Liver (tissue), 9 donors: ENCODE measurements around the gene KIAA1217. TPM values are rescaled to one million over a fixed set of nuclear protein-coding genes. Genes with fewer than 3 reads are reported as not detected.

Source experiments
- DNase-seq: peaks from one replicate; pipeline ENCODE4 v3.0.0-alpha.2; 2017; ENCODE audit warnings: low spot score
- H3K27ac ChIP-seq, 2 donors: one replicate each; pipeline ENCODE4 v1.7.0; 2013; ENCODE audit warnings: inconsistent platforms in 2 of 2, low read length in 2 of 2, control low read depth in 1 of 2, low read depth in 1 of 2, mild to moderate bottlenecking in 1 of 2
- H3K27me3 ChIP-seq, 4 donors: one replicate each; pipeline versions ENCODE4 v1.6.1 to v1.7.0; 2013; ENCODE audit warnings: low read length in 3 of 4, inconsistent platforms in 1 of 4, mild to moderate bottlenecking in 1 of 4, moderate library complexity in 1 of 4; ENCODE audit not compliant: control insufficient read depth in 4 of 4, insufficient read depth in 4 of 4
- H3K36me3 ChIP-seq, 4 donors: one replicate each; pipeline versions ENCODE4 v1.6.1 to v1.7.0; 2013; ENCODE audit warnings: low read length in 3 of 4, mild to moderate bottlenecking in 3 of 4, low read depth in 1 of 4, moderate library complexity in 1 of 4; ENCODE audit not compliant: control insufficient read depth in 4 of 4, insufficient read depth in 3 of 4
- H3K4me1 ChIP-seq, 4 donors: one replicate each; pipeline versions ENCODE4 v1.6.1 to v1.7.0; 2013; ENCODE audit warnings: low read length in 3 of 4, mild to moderate bottlenecking in 3 of 4, moderate library complexity in 1 of 4; ENCODE audit not compliant: control insufficient read depth in 4 of 4, insufficient read depth in 4 of 4
- H3K4me3 ChIP-seq, 3 donors: one replicate each; pipeline versions ENCODE4 v1.6.1 to v1.7.0; 2013; ENCODE audit warnings: low read length in 3 of 3, control low read depth in 1 of 3, low read depth in 1 of 3, mild to moderate bottlenecking in 1 of 3
- H3K9ac ChIP-seq, 2 donors: one replicate each; pipeline ENCODE4 v1.7.0; 2013; ENCODE audit warnings: low read length in 2 of 2, mild to moderate bottlenecking in 2 of 2, moderate library complexity in 2 of 2, control low read depth in 1 of 2, low read depth in 1 of 2
- H3K9me3 ChIP-seq, 4 donors: one replicate each; pipeline versions ENCODE4 v1.6.1 to v1.7.0; 2013; ENCODE audit warnings: low read length in 3 of 4; ENCODE audit not compliant: control insufficient read depth in 4 of 4
- ATF3 ChIP-seq: IDR thresholded peaks from 2 replicates; pipeline ENCODE4 v1.6.1; 2016; ENCODE audit warnings: antibody characterized with exemption
- CTCF ChIP-seq: fragments of 150-350 bp; IDR thresholded peaks from 2 replicates; pipeline ENCODE4 v1.5.1; 2017; ENCODE audit warnings: improper control_type of control experiment, low read depth, low read length; ENCODE audit not compliant: missing input control
- EGR1 ChIP-seq, 2 donors: IDR thresholded peaks; 2 replicates each; pipeline ENCODE4 v1.6.1; 2016 to 2018; ENCODE audit warnings: antibody characterized with exemption in 2 of 2, low read depth in 2 of 2
- FOXA1 ChIP-seq: IDR thresholded peaks from 2 replicates; pipeline ENCODE4 v1.6.1; 2016; ENCODE audit warnings: antibody characterized with exemption
- GABPA ChIP-seq, 2 donors: IDR thresholded peaks in 1 of 2; conservative IDR thresholded peaks in 1 of 2; 2 replicates each; pipeline ENCODE4 v1.6.1; 2016; ENCODE audit warnings: antibody characterized with exemption in 2 of 2, mild to moderate bottlenecking in 1 of 2, moderate library complexity in 1 of 2
- HNF4A ChIP-seq, 2 donors: conservative IDR thresholded peaks; 2 replicates each; pipeline ENCODE4 v1.6.1; 2016; ENCODE audit warnings: antibody characterized with exemption in 2 of 2, mild to moderate bottlenecking in 2 of 2
- HNF4G ChIP-seq: IDR thresholded peaks from 2 replicates; pipeline ENCODE4 v1.6.1; 2016; ENCODE audit warnings: antibody characterized with exemption
- JUND ChIP-seq, 2 donors: IDR thresholded peaks; 2 replicates each; pipeline ENCODE4 v1.6.1; 2016; ENCODE audit warnings: antibody characterized with exemption in 2 of 2
- NR2F2 ChIP-seq: IDR thresholded peaks from 2 replicates; pipeline ENCODE4 v1.6.1; 2016; ENCODE audit warnings: antibody characterized with exemption
- RXRA ChIP-seq, 2 donors: IDR thresholded peaks; 2 replicates each; pipeline ENCODE4 v1.6.1; 2017 to 2018; ENCODE audit warnings: antibody characterized with exemption in 2 of 2, mild to moderate bottlenecking in 1 of 2
- SP1 ChIP-seq: IDR thresholded peaks from 2 replicates; pipeline ENCODE4 v1.6.1; 2018; ENCODE audit warnings: antibody characterized with exemption, mild to moderate bottlenecking
- YY1 ChIP-seq: IDR thresholded peaks from 2 replicates; pipeline ENCODE4 v1.6.1; 2016; ENCODE audit warnings: antibody characterized with exemption, mild to moderate bottlenecking
- ZBTB33 ChIP-seq: IDR thresholded peaks from 2 replicates; pipeline ENCODE4 v1.6.1; 2016; ENCODE audit warnings: antibody characterized with exemption
- WGBS: extraction: QIAGEN DNeasy Blood & Tissue Kit; methylation state at CpG from one replicate; pipeline ENCODE4 v1.1.7; 2013; 5-methylcytosine and 5-hydroxymethylcytosine counted together
- polyA plus RNA-seq, 2 donors: library from polyadenylated mRNA; stranded (reverse) in 1 of 2; unstranded in 1 of 2; fragments of 200-250 nt in 1 of 2; fragments of >200 nt in 1 of 2; fragmentation: Nextera tagmentation in 1 of 2; extraction: Ambion mirVana in 1 of 2; gene quantifications; one replicate each; pipeline versions ENCODE4 v1.2.1 to v1.2.3, GENCODE V29; 2013 to 2015
- total RNA-seq, 2 donors: library from RNA; depleted of rRNA; stranded (reverse); fragments of >200 nt; gene quantifications; one replicate each; pipeline ENCODE4 v1.2.3, GENCODE V29; 2014
- TF ChIP-seq, protein P1 (sequence below): IDR thresholded peaks from 2 replicates; pipeline ENCODE4 v1.6.1; 2016; ENCODE audit warnings: antibody characterized with exemption, mild to moderate bottlenecking
- TF ChIP-seq, protein P2 (sequence below): IDR thresholded peaks from 2 replicates; pipeline ENCODE4 v1.6.1; 2016; ENCODE audit warnings: antibody characterized with exemption
- donor health status: healthy.
- donor health status: healthy.
- donor health status: healthy.
- donor health status: healthy.
- donor health status: healthy.

KIAA1217 gene
- total and polyA plus RNA-seq, 4 donors, result 4.5 to 12.8 (median 6.8) TPM

- WGBS, result 28% methylated on average over 9 of the region's 9 CpGs
- Histone ChIP-seq H3K9me3 (no peaks in the 10 kb centered on the region), H3K36me3 (no peaks in the 10 kb centered on the region), H3K4me1 (peaks cover 0 to 15% (median under 1%) of the 10 kb centered on the region in 4 donors), H3K27me3 (no peaks in the 10 kb centered on the region), H3K27ac (no peak overlapping the region), H3K4me3 (no peak overlapping the region), H3K9ac (no peak overlapping the region)
- no peak for TF ChIP-seq YY1
- TF ChIP-seq, protein P1, sequence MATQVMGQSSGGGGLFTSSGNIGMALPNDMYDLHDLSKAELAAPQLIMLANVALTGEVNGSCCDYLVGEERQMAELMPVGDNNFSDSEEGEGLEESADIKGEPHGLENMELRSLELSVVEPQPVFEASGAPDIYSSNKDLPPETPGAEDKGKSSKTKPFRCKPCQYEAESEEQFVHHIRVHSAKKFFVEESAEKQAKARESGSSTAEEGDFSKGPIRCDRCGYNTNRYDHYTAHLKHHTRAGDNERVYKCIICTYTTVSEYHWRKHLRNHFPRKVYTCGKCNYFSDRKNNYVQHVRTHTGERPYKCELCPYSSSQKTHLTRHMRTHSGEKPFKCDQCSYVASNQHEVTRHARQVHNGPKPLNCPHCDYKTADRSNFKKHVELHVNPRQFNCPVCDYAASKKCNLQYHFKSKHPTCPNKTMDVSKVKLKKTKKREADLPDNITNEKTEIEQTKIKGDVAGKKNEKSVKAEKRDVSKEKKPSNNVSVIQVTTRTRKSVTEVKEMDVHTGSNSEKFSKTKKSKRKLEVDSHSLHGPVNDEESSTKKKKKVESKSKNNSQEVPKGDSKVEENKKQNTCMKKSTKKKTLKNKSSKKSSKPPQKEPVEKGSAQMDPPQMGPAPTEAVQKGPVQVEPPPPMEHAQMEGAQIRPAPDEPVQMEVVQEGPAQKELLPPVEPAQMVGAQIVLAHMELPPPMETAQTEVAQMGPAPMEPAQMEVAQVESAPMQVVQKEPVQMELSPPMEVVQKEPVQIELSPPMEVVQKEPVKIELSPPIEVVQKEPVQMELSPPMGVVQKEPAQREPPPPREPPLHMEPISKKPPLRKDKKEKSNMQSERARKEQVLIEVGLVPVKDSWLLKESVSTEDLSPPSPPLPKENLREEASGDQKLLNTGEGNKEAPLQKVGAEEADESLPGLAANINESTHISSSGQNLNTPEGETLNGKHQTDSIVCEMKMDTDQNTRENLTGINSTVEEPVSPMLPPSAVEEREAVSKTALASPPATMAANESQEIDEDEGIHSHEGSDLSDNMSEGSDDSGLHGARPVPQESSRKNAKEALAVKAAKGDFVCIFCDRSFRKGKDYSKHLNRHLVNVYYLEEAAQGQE, result no peak
- no peak for TF ChIP-seq FOXA1
- TF ChIP-seq HNF4A (conservative IDR thresholded peaks at IDR 0.05), result no peak
- no peak for TF ChIP-seq ZBTB33
- DNase-seq, result no peak
Measured at GRCh38 chr10:24237801-24238395, 29.0 kb downstream of the KIAA1217 start.

- Histone ChIP-seq H3K9ac (no peak overlapping the region), H3K4me1 (peaks cover 0 to 15% (median under 1%) of the 10 kb centered on the region in 4 donors), H3K4me3 (peak overlapping the region in 1 of 3 donors; percentile 1), H3K27ac (no peak overlapping the region), H3K9me3 (no peaks in the 10 kb centered on the region), H3K27me3 (no peaks in the 10 kb centered on the region), H3K36me3 (no peaks in the 10 kb centered on the region)
- 40% methylated on average over 13 of the region's 13 CpGs for WGBS
- DNase-seq, result no peak
- TF ChIP-seq GABPA (IDR thresholded peaks at IDR 0.05 in 1 of 2, conservative IDR thresholded peaks at IDR 0.05 in 1 of 2) (no peak), ATF3 (no peak), FOXA1 (no peak), CTCF (no peak), EGR1 (IDR thresholded peaks at IDR 0.05; ENCODE audit: low read depth in 2 of 2) (no peak), NR2F2 (no peak), RXRA (IDR thresholded peaks at IDR 0.05) (no peak), SP1 (no peak), JUND (IDR thresholded peaks at IDR 0.05) (no peak), HNF4G (no peak), ZBTB33 (no peak)
- TF ChIP-seq, protein P2, sequence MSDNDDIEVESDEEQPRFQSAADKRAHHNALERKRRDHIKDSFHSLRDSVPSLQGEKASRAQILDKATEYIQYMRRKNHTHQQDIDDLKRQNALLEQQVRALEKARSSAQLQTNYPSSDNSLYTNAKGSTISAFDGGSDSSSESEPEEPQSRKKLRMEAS, result no peak
Measured at GRCh38 chr10:24238519-24239247, 29.7 kb downstream of the KIAA1217 start.
